HepG2 (cell line): Measurements from ENCODE around the gene CALD1. TPM values are rescaled to one million over a fixed set of nuclear protein-coding genes. Genes with fewer than 3 reads are reported as not detected.

Experiments
- AGO1 ChIP-seq: fragments of 200-400 bp; formaldehyde crosslinking; IDR thresholded peaks from 2 replicates; pipeline ENCODE4 v1.6.1; 2017; ENCODE audit warnings: mild to moderate bottlenecking, low read depth, low read length, moderate library complexity; ENCODE audit not compliant: poor library complexity, severe bottlenecking
- ELF3 ChIP-seq: IDR thresholded peaks from 2 replicates; pipeline ENCODE4 v1.6.1; 2016; ENCODE audit warnings: missing genetic modification reagents, missing compliant biosample characterization
- HDAC1 ChIP-seq: sonication (generic); formaldehyde crosslinking; IDR thresholded peaks from 2 replicates; pipeline ENCODE4 v1.5.1; 2020; ENCODE audit warnings: mild to moderate bottlenecking, missing genetic modification reagents
- HNF4A ChIP-seq: sonication (generic); formaldehyde crosslinking; IDR thresholded peaks from 2 replicates; pipeline ENCODE4 v1.4.0; 2020; ENCODE audit warnings: missing genetic modification reagents
- IKZF1 ChIP-seq: fragments of 450-650 bp; IDR thresholded peaks from 2 replicates; pipeline ENCODE4 v1.7.1; 2016
- MIER3 ChIP-seq: IDR thresholded peaks from 2 replicates; pipeline ENCODE4 v1.6.1; 2016; ENCODE audit warnings: missing compliant biosample characterization, borderline replicate concordance
- NCOA2 ChIP-seq: sonication (generic); formaldehyde crosslinking; IDR thresholded peaks from 2 replicates; pipeline ENCODE4 v1.8.0; 2022; ENCODE audit warnings: inconsistent platforms
- PCBP1 ChIP-seq: fragments of 200-400 bp; formaldehyde crosslinking; IDR thresholded peaks from 2 replicates; pipeline ENCODE4 v1.6.1; 2017; ENCODE audit warnings: mild to moderate bottlenecking, low read depth, low read length, borderline replicate concordance
- SAP130 ChIP-seq: IDR thresholded peaks from 2 replicates; pipeline ENCODE4 v1.6.1; 2016; ENCODE audit warnings: low read depth
- SMC3 ChIP-seq: IDR thresholded peaks from 2 replicates; pipeline ENCODE4 v1.6.1; 2011; ENCODE audit warnings: low read length, improper control_type of control experiment
- SPEN ChIP-seq: sonication (generic); formaldehyde crosslinking; IDR thresholded peaks from 2 replicates; pipeline ENCODE4 v1.5.1; 2020; ENCODE audit warnings: low read depth, mild to moderate bottlenecking, missing genetic modification reagents
- TCF12 ChIP-seq, 2 experiments: fragments of 450-650 bp in 1 of 2; sonication (generic) in 1 of 2; formaldehyde crosslinking in 1 of 2; IDR thresholded peaks; 2 replicates each; pipeline versions ENCODE4 v1.6.1 to v1.8.0; 2017 to 2022; ENCODE audit warnings: antibody characterized with exemption in 1 of 2, mild to moderate bottlenecking in 1 of 2, missing genetic modification reagents in 1 of 2, moderate library complexity in 1 of 2
- ZBTB8A ChIP-seq: sonication (generic); formaldehyde crosslinking; IDR thresholded peaks from 2 replicates; pipeline ENCODE4 v1.4.0; 2020; ENCODE audit warnings: mild to moderate bottlenecking, low read depth, missing genetic modification reagents, borderline replicate concordance
- ZNF253 ChIP-seq: sonication (generic); formaldehyde crosslinking; IDR thresholded peaks from 2 replicates; pipeline ENCODE4 v1.8.0; 2022; ENCODE audit warnings: mild to moderate bottlenecking, missing genetic modification reagents, borderline replicate concordance
- polyA plus RNA-seq, 8 experiments: library from polyadenylated mRNA; depleted of rRNA in 3 of 8; stranded (reverse) in 7 of 8; unstranded in 1 of 8; fragments of >200 nt; fragmentation: Illumina TruSeq in 4 of 8; extraction: Trizol in 4 of 8; gene quantifications; 2 replicates each; pipeline versions ENCODE4 v1.2.1 to v1.2.3, GENCODE V29; 2011 to 2016; ENCODE audit warnings: low read depth in 4 of 8, missing spikeins in 1 of 8, mixed read lengths in 1 of 8; ENCODE audit not compliant: insufficient read depth in 1 of 8
- total RNA-seq, 5 experiments: library from RNA; depleted of rRNA; stranded (reverse); fragments of >200 nt; fragmentation: Illumina TruSeq; extraction: Trizol; gene quantifications; 2 replicates each; pipeline ENCODE4 v1.2.3, GENCODE V29; 2016; ENCODE audit warnings: low read depth in 1 of 5
- TF ChIP-seq, protein P1 (sequence below): sonication (generic); formaldehyde crosslinking; IDR thresholded peaks from 2 replicates; pipeline ENCODE4 v1.4.0; 2020; ENCODE audit warnings: missing genetic modification reagents, low read depth, mild to moderate bottlenecking, borderline replicate concordance
- TF ChIP-seq, protein P2 (sequence below): sonication (generic); formaldehyde crosslinking; IDR thresholded peaks from 2 replicates; pipeline ENCODE4 v1.5.1; 2020; ENCODE audit warnings: missing genetic modification reagents, mild to moderate bottlenecking, borderline replicate concordance
- TF ChIP-seq, protein P3 (sequence below): IDR thresholded peaks from 2 replicates; pipeline ENCODE4 v1.6.1; 2012; ENCODE audit warnings: inconsistent platforms
- TF ChIP-seq, protein P4 (sequence below): sonication (generic); formaldehyde crosslinking; IDR thresholded peaks from 2 replicates; pipeline ENCODE4 v1.4.0; 2020; ENCODE audit warnings: missing genetic modification reagents, borderline replicate concordance
- TF ChIP-seq, protein P5 (sequence below): sonication (generic); formaldehyde crosslinking; IDR thresholded peaks from 2 replicates; pipeline ENCODE4 v1.4.0; 2020; ENCODE audit warnings: mild to moderate bottlenecking, missing genetic modification reagents
- TF ChIP-seq, protein P6 (sequence below): sonication (generic); formaldehyde crosslinking; IDR thresholded peaks from 2 replicates; pipeline ENCODE4 v1.5.0; 2020; ENCODE audit warnings: missing genetic modification reagents

Gene CALD1
- total and polyA plus RNA-seq, 2 of the 13 experiments (the other 11 are each of a cell fraction or from before 2014, with no cell fraction given): 53.0 to 112 TPM

DNA sequence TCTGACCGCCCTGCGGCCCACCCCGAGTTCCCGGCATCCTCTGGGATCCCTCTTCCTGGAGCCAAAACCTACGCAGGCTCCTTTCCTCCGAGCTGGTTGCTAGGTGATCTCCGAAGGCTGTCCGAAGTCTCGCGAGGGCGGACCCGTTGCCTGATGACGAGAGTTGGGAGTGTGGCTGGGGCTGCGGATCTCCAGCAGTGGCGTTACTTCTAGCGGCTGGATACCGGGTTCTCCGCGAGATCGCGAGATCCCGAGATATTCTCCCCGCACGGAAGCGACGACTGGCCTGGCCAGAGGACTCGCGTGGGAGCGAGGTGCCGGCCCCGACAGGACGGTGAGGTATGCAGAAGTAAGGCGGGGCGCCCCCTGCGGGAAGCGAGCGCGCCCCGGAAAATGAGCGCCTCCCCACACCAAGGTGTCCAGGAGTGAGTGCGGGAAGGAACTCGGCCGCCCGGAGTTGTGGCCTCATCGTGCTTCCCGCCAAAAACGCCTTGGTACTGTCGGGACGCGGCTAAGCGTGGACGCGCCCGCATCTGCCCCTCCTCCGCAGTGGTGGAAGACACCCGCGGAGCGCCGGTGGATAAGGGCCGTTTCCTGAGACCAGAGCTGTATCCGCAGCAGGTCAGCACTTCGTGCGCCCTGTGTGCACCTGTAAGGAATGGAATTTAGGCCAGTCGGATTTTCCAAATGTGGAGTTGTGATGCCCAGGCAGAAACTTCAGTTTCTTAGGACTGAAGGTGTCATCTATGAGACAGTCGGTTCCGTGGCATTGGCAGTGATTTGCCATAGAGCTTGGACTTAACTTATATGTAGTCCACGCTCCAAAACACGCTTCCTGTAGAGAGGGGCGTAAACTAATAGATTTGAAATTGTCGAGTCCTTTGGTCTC, 207.2 kb downstream of the CALD1 start, which contains the start of gene AGBL3 (continued):
- TF ChIP-seq PCBP1 (peak; percentile 42; the same call in 1 of the 2 replicates), ZBTB8A (CRISPR knock-in tag) (peak; percentile 83; the same call in 1 of the 2 replicates), SAP130 (CRISPR knock-in tag) (peak; percentile 67), SMC3 (no peak), HNF4A (CRISPR knock-in tag) (no peak; the same call in 1 of the 2 replicates), AGO1 (no peak), NCOA2 (CRISPR knock-in tag) (0 out of 2 replicates have a peak, but pooled peaks have one; percentile 35), TCF12 (IDR thresholded peaks at IDR 0.05) (no peak), TCF12 (CRISPR knock-in tag; IDR thresholded peaks at IDR 0.05) (no peak; the same call in 1 of the 2 replicates), MIER3 (CRISPR knock-in tag) (no peak; the same call in 1 of the 2 replicates), IKZF1 (no peak), HDAC1 (CRISPR knock-in tag) (peak; percentile 61), ELF3 (CRISPR knock-in tag) (peak; percentile 26), ZNF253 (CRISPR knock-in tag) (0 out of 2 replicates have a peak, but pooled peaks have one; percentile 37), SPEN (CRISPR knock-in tag) (peak; percentile 78)
- TF ChIP-seq, protein P1, sequence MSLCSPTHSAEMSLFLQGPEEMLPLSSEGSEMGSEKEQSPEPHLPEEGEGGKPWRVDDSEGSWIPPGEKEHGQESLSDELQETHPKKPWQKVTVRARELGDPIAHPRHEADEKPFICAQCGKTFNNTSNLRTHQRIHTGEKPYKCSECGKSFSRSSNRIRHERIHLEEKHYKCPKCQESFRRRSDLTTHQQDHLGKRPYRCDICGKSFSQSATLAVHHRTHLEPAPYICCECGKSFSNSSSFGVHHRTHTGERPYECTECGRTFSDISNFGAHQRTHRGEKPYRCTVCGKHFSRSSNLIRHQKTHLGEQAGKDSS (CRISPR knock-in tag): 0 out of 2 replicates have a peak, but pooled peaks have one; percentile 88
- TF ChIP-seq, protein P2, sequence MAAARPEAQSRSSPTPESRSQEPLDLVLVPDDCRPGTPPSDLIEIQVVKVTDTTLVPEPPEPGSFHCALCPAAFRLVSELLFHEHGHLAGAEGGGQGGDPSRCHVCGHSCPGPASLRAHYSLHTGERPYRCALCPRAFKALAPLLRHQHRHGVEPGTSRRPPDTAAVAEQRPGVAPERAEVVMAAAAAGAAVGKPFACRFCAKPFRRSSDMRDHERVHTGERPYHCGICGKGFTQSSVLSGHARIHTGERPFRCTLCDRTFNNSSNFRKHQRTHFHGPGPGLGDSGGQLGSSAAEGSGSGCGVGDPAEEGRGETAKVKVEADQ (CRISPR knock-in tag): no peak; the same call in 1 of the 2 replicates
- TF ChIP-seq, protein P3, sequence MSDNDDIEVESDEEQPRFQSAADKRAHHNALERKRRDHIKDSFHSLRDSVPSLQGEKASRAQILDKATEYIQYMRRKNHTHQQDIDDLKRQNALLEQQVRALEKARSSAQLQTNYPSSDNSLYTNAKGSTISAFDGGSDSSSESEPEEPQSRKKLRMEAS: peak; percentile 95
- TF ChIP-seq, protein P4, sequence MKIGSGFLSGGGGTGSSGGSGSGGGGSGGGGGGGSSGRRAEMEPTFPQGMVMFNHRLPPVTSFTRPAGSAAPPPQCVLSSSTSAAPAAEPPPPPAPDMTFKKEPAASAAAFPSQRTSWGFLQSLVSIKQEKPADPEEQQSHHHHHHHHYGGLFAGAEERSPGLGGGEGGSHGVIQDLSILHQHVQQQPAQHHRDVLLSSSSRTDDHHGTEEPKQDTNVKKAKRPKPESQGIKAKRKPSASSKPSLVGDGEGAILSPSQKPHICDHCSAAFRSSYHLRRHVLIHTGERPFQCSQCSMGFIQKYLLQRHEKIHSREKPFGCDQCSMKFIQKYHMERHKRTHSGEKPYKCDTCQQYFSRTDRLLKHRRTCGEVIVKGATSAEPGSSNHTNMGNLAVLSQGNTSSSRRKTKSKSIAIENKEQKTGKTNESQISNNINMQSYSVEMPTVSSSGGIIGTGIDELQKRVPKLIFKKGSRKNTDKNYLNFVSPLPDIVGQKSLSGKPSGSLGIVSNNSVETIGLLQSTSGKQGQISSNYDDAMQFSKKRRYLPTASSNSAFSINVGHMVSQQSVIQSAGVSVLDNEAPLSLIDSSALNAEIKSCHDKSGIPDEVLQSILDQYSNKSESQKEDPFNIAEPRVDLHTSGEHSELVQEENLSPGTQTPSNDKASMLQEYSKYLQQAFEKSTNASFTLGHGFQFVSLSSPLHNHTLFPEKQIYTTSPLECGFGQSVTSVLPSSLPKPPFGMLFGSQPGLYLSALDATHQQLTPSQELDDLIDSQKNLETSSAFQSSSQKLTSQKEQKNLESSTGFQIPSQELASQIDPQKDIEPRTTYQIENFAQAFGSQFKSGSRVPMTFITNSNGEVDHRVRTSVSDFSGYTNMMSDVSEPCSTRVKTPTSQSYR (CRISPR knock-in tag): no peak
- TF ChIP-seq, protein P5, sequence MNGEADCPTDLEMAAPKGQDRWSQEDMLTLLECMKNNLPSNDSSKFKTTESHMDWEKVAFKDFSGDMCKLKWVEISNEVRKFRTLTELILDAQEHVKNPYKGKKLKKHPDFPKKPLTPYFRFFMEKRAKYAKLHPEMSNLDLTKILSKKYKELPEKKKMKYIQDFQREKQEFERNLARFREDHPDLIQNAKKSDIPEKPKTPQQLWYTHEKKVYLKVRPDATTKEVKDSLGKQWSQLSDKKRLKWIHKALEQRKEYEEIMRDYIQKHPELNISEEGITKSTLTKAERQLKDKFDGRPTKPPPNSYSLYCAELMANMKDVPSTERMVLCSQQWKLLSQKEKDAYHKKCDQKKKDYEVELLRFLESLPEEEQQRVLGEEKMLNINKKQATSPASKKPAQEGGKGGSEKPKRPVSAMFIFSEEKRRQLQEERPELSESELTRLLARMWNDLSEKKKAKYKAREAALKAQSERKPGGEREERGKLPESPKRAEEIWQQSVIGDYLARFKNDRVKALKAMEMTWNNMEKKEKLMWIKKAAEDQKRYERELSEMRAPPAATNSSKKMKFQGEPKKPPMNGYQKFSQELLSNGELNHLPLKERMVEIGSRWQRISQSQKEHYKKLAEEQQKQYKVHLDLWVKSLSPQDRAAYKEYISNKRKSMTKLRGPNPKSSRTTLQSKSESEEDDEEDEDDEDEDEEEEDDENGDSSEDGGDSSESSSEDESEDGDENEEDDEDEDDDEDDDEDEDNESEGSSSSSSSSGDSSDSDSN (CRISPR knock-in tag): peak; percentile 83
- TF ChIP-seq, protein P6, sequence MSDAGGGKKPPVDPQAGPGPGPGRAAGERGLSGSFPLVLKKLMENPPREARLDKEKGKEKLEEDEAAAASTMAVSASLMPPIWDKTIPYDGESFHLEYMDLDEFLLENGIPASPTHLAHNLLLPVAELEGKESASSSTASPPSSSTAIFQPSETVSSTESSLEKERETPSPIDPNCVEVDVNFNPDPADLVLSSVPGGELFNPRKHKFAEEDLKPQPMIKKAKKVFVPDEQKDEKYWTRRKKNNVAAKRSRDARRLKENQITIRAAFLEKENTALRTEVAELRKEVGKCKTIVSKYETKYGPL (CRISPR knock-in tag): no peak
